Ovary (tissue), 9 donors: ENCODE measurements around the gene SEMA3C. TPM values are rescaled to one million over a fixed set of nuclear protein-coding genes. Genes with fewer than 3 reads are reported as not detected.

ENCODE experiments used
- DNase-seq, 5 donors: peaks; one replicate each; pipeline ENCODE4 v3.0.0-alpha.2; 2019 to 2020
- H3K27ac ChIP-seq, 2 donors: fragments of 200-600 bp; one replicate each; pipeline versions ENCODE4 v1.5.1 to v1.8.0; 2019 to 2022
- H3K27me3 ChIP-seq: fragments of 200-600 bp; one replicate; pipeline ENCODE4 v1.8.0; 2022
- H3K36me3 ChIP-seq: fragments of 200-600 bp; sonication (generic); one replicate; pipeline ENCODE4 v1.5.1; 2019
- H3K4me1 ChIP-seq: one replicate; pipeline ENCODE4 v1.8.1; 2013; ENCODE audit warnings: mild to moderate bottlenecking, moderate library complexity; ENCODE audit not compliant: insufficient read depth
- H3K4me3 ChIP-seq: fragments of 200-600 bp; sonication (generic); one replicate; pipeline ENCODE4 v1.5.1; 2017
- H3K9me3 ChIP-seq, 2 donors: fragments of 200-600 bp in 1 of 2; sonication (generic) in 1 of 2; one replicate each; pipeline versions ENCODE4 v1.5.1 to v1.8.1; 2013 to 2019; ENCODE audit warnings: mild to moderate bottlenecking in 1 of 2, moderate library complexity in 1 of 2
- EP300 ChIP-seq: sonication (generic); formaldehyde crosslinking; IDR thresholded peaks from one replicate; pipeline ENCODE4 v1.6.1; 2017; ENCODE audit warnings: antibody characterized with exemption
- POLR2A ChIP-seq: fragments of 450-650 bp; IDR thresholded peaks from one replicate; pipeline ENCODE4 v1.6.1; 2017; ENCODE audit warnings: antibody characterized with exemption, mild to moderate bottlenecking, moderate library complexity
- WGBS, 3 donors: extraction: QIAGEN DNeasy Blood & Tissue Kit in 1 of 3; methylation state at CpG; one replicate each; pipeline versions ENCODE4 v1.1.5 to v1.1.7; 2013 to 2017; 5-methylcytosine and 5-hydroxymethylcytosine counted together
- intact Hi-C, 4 donors: fragments of 100-400 bp; cut with DNase I; formaldehyde crosslinking; loops; one replicate each; pipeline versions ENCODE4 v1.11.0 to v1.15.1; 2022 to 2023
- polyA plus RNA-seq, 2 donors: library from polyadenylated mRNA; stranded (reverse); fragments of 200-250 nt in 1 of 2; fragments of 350-450 nt in 1 of 2; fragmentation: Illumina TruSeq in 1 of 2; extraction: RNeasy Lipid Tissue Mini Kit (QIAGEN cat#74804) in 1 of 2; gene quantifications; one replicate each; pipeline ENCODE4 v1.2.3, GENCODE V29; 2013 to 2014
- total RNA-seq, 7 donors: library from RNA; depleted of rRNA in 2 of 7; stranded (reverse); fragments of >200 nt in 2 of 7; fragmentation: NEBNext Ultra II Directional in 3 of 7; extraction: Animal tissue kit (Norgen Biotek cat#: 25700) in 3 of 7; gene quantifications; one replicate each; pipeline versions ENCODE4 v1.1.0 to v1.2.4, GENCODE V29; 2016 to 2023
- TF ChIP-seq, protein P1 (sequence below), 3 donors: fragments of 450-650 bp in 2 of 3; fragments of 200-600 bp in 1 of 3; IDR thresholded peaks; one replicate each; pipeline versions ENCODE4 v1.5.1 to v1.8.0; 2016 to 2022; ENCODE audit warnings: antibody characterized with exemption in 3 of 3, mild to moderate bottlenecking in 1 of 3
- donor health status: DM: no; HTN: no; CAD: no; lungs with moderate emphysema.
- donor health status: DM: no; HTN: no; CAD: no.
- donor health status: Bipolar disorder and iron deficiency.
- donor health status: DM: yes; HTN: yes; CAD: no.
- donor health status: DM: no; HTN: no; CAD: no.
- donor health status: DM: yes; HTN: yes; CAD: no.

Gene SEMA3C
- total and polyA plus RNA-seq, 9 donors: 20.1 to 91.9 (median 53.5) TPM

DNA sequence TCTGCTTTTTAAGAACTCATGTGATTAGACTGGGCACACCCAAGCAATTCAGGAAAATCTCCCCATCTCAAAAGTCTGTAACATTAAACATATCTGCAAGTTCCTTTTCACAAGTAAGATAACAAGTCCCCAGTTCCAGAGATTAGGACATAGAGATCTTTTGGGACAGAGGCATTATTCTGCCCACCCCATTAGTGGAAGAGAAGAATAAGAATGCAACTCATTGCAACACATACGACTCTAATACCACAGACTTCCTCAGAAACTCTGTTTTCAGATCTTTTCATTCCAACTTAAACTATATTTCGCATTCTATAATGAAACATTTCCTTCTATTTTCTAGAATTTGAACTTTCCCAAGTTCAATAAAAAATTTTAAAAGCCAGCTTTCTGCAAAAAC lies 137.7 kb downstream of the SEMA3C start:
- H3K4me1 ChIP-seq: peaks cover 4% of the 10 kb centered on the region
- WGBS, 3 donors: 64 to 75% (median 68%) methylated on average over 2 of the region's 2 CpGs
- intact Hi-C loops: loop anchor here in 1 of 4 donors (10.0 kb wide), 1 partner anchor 124 kb away; no protein-coding TSS in a partner anchor

DNA sequence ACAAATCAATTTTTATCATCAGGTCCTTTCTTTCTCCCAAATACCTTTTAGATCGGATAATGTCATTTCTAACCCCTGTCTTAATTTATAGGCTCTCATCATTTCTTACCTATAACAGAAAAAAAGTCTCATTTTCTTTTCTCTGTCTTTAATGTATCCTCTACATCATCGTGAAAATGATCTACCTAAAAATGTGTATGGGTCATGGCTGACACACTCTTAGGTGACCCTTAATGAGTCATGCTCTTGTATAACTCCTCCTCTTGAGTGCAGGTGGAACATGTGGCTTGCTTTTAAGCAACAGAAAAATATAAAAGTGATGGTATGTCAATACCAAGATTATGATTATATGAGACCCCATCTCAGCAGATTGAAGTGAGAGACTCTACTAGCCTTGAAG lies 139.4 kb downstream of the SEMA3C start:
- no peaks in the 10 kb centered on the region for H3K36me3 ChIP-seq
- H3K27me3 ChIP-seq: no peaks in the 10 kb centered on the region
- H3K27ac ChIP-seq: no peak overlapping the region
- H3K4me1 ChIP-seq: peaks cover 1% of the 10 kb centered on the region
- TF ChIP-seq POLR2A: no peak
- no peak for TF ChIP-seq EP300
- TF ChIP-seq, protein P1, sequence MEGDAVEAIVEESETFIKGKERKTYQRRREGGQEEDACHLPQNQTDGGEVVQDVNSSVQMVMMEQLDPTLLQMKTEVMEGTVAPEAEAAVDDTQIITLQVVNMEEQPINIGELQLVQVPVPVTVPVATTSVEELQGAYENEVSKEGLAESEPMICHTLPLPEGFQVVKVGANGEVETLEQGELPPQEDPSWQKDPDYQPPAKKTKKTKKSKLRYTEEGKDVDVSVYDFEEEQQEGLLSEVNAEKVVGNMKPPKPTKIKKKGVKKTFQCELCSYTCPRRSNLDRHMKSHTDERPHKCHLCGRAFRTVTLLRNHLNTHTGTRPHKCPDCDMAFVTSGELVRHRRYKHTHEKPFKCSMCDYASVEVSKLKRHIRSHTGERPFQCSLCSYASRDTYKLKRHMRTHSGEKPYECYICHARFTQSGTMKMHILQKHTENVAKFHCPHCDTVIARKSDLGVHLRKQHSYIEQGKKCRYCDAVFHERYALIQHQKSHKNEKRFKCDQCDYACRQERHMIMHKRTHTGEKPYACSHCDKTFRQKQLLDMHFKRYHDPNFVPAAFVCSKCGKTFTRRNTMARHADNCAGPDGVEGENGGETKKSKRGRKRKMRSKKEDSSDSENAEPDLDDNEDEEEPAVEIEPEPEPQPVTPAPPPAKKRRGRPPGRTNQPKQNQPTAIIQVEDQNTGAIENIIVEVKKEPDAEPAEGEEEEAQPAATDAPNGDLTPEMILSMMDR (IDR thresholded peaks at IDR 0.05): no peak
- intact Hi-C loops: no loop called here
- 93 to 96% (median 94%) methylated on average over 2 of the region's 2 CpGs for WGBS, 3 donors
- no peak for DNase-seq
- no peak overlapping the region for H3K4me3 ChIP-seq
- H3K9me3 ChIP-seq: no peaks in the 10 kb centered on the region

More for the DNA sequence above, 137.7 kb downstream of the SEMA3C start:
- H3K36me3 ChIP-seq: no peaks in the 10 kb centered on the region
- DNase-seq: no peak
- H3K4me3 ChIP-seq: no peak overlapping the region
- H3K27ac ChIP-seq: no peak overlapping the region
- TF ChIP-seq EP300 (no peak), POLR2A (no peak)
- TF ChIP-seq, protein P1 (IDR thresholded peaks at IDR 0.05): no peak
- H3K9me3 ChIP-seq: no peaks in the 10 kb centered on the region
- H3K27me3 ChIP-seq: no peaks in the 10 kb centered on the region

DNA sequence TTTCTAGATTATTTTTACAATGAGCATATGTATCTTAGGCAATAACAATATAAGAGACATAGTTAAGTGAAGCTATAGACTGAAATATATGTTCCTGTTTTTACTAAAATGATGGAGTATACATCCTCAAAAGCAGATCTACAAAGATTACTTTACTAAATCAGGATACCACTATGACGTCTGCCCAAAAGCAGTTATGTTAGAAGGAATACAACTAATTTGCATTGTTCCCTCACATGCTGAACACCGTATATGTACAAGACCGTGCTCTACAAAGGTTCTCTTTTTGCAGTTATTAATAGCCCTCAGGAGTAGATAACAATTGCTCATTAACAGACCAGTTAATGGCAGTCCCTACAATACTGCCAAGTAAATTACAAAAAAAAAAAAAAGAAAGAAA lies 143.0 kb downstream of the SEMA3C start:
- TF ChIP-seq POLR2A: no peak
- TF ChIP-seq, protein P1 (IDR thresholded peaks at IDR 0.05): no peak
- TF ChIP-seq EP300: no peak
- 79 to 88% (median 87%) methylated on average over 3 of the region's 3 CpGs for WGBS, 3 donors
- Histone ChIP-seq H3K9me3 (no peaks in the 10 kb centered on the region), H3K27me3 (no peaks in the 10 kb centered on the region), H3K4me1 (no peaks in the 10 kb centered on the region), H3K27ac (no peak overlapping the region), H3K36me3 (no peaks in the 10 kb centered on the region), H3K4me3 (no peak overlapping the region)
- no peak for DNase-seq
- intact Hi-C loops: no loop called here

DNA sequence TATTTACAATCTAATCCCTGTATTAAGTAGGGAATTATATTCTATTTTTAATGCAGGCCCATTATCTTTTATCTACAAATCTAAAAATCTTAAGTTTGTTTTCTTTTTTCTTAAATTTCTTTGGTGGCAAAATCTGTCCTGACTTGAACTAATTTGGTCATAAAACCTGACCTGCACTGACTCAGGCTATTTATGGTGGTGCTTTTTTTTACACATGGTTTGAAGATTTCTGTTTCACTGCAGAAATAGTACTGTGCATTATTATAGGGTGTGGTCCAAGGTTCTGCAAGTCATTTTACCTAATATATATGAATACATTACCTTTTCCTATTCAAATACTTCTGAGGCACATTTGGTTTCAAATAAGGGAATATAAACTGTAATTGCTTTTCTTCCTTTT lies 143.4 kb downstream of the SEMA3C start:
- Histone ChIP-seq H3K4me1 (no peaks in the 10 kb centered on the region), H3K27ac (no peak overlapping the region)
- intact Hi-C loops: no loop called here

More for the DNA sequence above, 143.4 kb downstream of the SEMA3C start:
- H3K9me3 ChIP-seq: no peaks in the 10 kb centered on the region
- no peaks in the 10 kb centered on the region for H3K27me3 ChIP-seq
- H3K36me3 ChIP-seq: no peaks in the 10 kb centered on the region
- DNase-seq: no peak
- TF ChIP-seq, protein P1 (IDR thresholded peaks at IDR 0.05): no peak
- TF ChIP-seq POLR2A (no peak), EP300 (no peak)
- no peak overlapping the region for H3K4me3 ChIP-seq
